OCI-LY7 (cell line): ENCODE data around the gene HAPLN1. TPM values are rescaled to one million over a fixed set of nuclear protein-coding genes. Genes with fewer than 3 reads are reported as not detected.

Experiments used
- BruUV-seq: library from RNA; stranded (reverse); fragments of 400-500 nt; replicated peaks from 2 replicates; lab custom pipeline; 2021; lab: Mats Ljungman, UMichigan
- CTCF ChIA-PET: fragments of 300-600 bp; sonication (Branson Sonifier 250); formaldehyde crosslinking; loops from one replicate; lab custom pipeline; 2022; ENCODE audit warnings: antibody characterized with exemption; ENCODE audit not compliant: unreplicated experiment; lab: Charles Lee
- POLR2A ChIA-PET: fragments of 300-600 bp; sonication (Branson Sonifier 250); formaldehyde crosslinking; loops from one replicate; lab custom pipeline; 2022; ENCODE audit warnings: antibody characterized with exemption; lab: Charles Lee
- DNase-seq: peaks from one replicate; pipeline ENCODE4 v3.0.0-alpha.2; 2015; ENCODE audit warnings: low spot score
- H2AFZ ChIP-seq: fragments of 200-600 bp; sonication (generic), shearing (Covaris generic); 2 replicates; pipeline ENCODE4 v1.6.1; 2014; ENCODE audit warnings: mild to moderate bottlenecking, antibody characterized with exemption, low read length, moderate library complexity
- H3K27ac ChIP-seq: fragments of 200-600 bp; sonication (generic); 2 replicates; pipeline ENCODE4 v1.5.1; 2014; ENCODE audit warnings: mixed run types, low read depth, mild to moderate bottlenecking, moderate library complexity, low read length, inconsistent platforms; ENCODE audit not compliant: poor library complexity, severe bottlenecking
- H3K36me3 ChIP-seq: fragments of 200-600 bp; sonication (generic); 2 replicates; pipeline ENCODE4 v1.6.1; 2014; ENCODE audit warnings: mild to moderate bottlenecking, antibody characterized with exemption, low read length, moderate library complexity, mixed read lengths; ENCODE audit not compliant: insufficient read depth
- H3K4me1 ChIP-seq: fragments of 200-600 bp; sonication (generic); 2 replicates; pipeline ENCODE4 v1.5.1; 2014; ENCODE audit warnings: mild to moderate bottlenecking, low read length; ENCODE audit not compliant: insufficient read depth, poor library complexity, severe bottlenecking
- H3K4me2 ChIP-seq: fragments of 200-600 bp; sonication (generic); 2 replicates; pipeline ENCODE4 v1.6.1; 2014; ENCODE audit warnings: mild to moderate bottlenecking, low read length
- H3K4me3 ChIP-seq: fragments of 200-600 bp; sonication (generic); 2 replicates; pipeline ENCODE4 v1.5.1; 2014; ENCODE audit warnings: mild to moderate bottlenecking, low read depth, low read length; ENCODE audit not compliant: poor library complexity, severe bottlenecking
- H3K79me2 ChIP-seq: fragments of 200-600 bp; sonication (generic); 2 replicates; pipeline ENCODE4 v1.6.1; 2016; ENCODE audit warnings: low read depth, mild to moderate bottlenecking, low read length, moderate library complexity, mixed read lengths; ENCODE audit not compliant: insufficient read depth
- H3K9me2 ChIP-seq: fragments of 200-600 bp; sonication (generic); 2 replicates; pipeline ENCODE4 v1.6.1; 2016; ENCODE audit warnings: mild to moderate bottlenecking, low read length, mixed read lengths; ENCODE audit not compliant: insufficient read depth
- H3K9me3 ChIP-seq: fragments of 200-600 bp; sonication (generic); 2 replicates; pipeline ENCODE4 v1.6.1; 2014; ENCODE audit warnings: mild to moderate bottlenecking, mixed run types, low read length, mixed read lengths
- H4K20me1 ChIP-seq: fragments of 200-600 bp; sonication (generic); 2 replicates; pipeline ENCODE4 v1.6.1; 2014; ENCODE audit warnings: mild to moderate bottlenecking, antibody characterized with exemption, low read length, moderate library complexity, mixed read lengths; ENCODE audit not compliant: insufficient read depth
- EZH2phosphoT487 ChIP-seq: fragments of 200-600 bp; sonication (generic); IDR thresholded peaks from 2 replicates; pipeline ENCODE4 v1.6.1; 2018; ENCODE audit warnings: low read depth, borderline replicate concordance, mild to moderate bottlenecking, mixed run types, antibody characterized with exemption, low read length, moderate library complexity, mixed read lengths
- intact Hi-C: fragments of 100-400 bp; cut with micrococcal nuclease; formaldehyde crosslinking; loops from one replicate; pipeline ENCODE4 v1.10.0; 2022; ENCODE audit not compliant: unreplicated experiment
- small RNA-seq: library from RNA; depleted of rRNA; stranded (forward); fragments of <200 nt; gene quantifications from one replicate; pipeline ENCODE3, GENCODE V24; 2014
- total RNA-seq, 2 experiments: library from RNA; depleted of rRNA in 1 of 2; stranded (reverse); fragments of >200 nt in 1 of 2; shearing (Covaris generic) in 1 of 2; gene quantifications; 2 replicates each; pipeline ENCODE4 v1.2.3, GENCODE V29; 2014 to 2022
- TF ChIP-seq, protein P1 (sequence below): fragments of 200-600 bp; sonication (generic); conservative IDR thresholded peaks from 2 replicates; pipeline ENCODE4 v1.5.1; 2014; ENCODE audit warnings: mild to moderate bottlenecking, antibody characterized with exemption, low read length, moderate library complexity, mixed read lengths

Gene HAPLN1
- total RNA-seq, 2 experiments from 2014 or later: not detected

DNA sequence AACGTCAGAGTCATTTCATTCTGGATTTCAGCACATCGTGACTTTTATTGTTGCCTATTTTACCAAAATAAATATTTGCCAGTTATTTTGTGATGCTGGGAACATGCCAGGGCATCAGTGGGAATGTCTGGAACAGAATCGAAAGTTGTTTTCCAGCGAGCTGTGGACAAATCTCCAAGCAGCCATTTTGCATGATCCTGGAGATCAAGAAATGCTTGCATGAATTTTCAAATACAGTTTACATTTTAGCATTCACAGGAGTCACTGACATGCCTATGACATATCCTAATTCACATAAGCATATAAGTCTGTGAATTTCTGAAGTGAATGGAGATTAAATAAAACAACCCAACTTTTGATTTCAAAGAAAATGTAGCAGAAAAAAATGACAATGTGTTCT is 129.7 kb downstream of the HAPLN1 start:
- H3K9me3 ChIP-seq: no peaks in the 10 kb centered on the region
- intact Hi-C loops: no loop called here
- H3K4me2 ChIP-seq: no peak overlapping the region
- H3K4me1 ChIP-seq: no peaks in the 10 kb centered on the region
- H3K9me2 ChIP-seq: no peaks in the 10 kb centered on the region
- ChIA-PET CTCF (no interaction called here), POLR2A (no interaction called here)
- no peaks in the 10 kb centered on the region for H3K36me3 ChIP-seq
- H3K79me2 ChIP-seq: no peaks in the 10 kb centered on the region
- H3K4me3 ChIP-seq: no peak overlapping the region
- no peak overlapping the region for H2AFZ ChIP-seq
- H4K20me1 ChIP-seq: no peaks in the 10 kb centered on the region
- H3K27ac ChIP-seq: no peak overlapping the region
- no peak for TF ChIP-seq EZH2phosphoT487
- TF ChIP-seq, protein P1, sequence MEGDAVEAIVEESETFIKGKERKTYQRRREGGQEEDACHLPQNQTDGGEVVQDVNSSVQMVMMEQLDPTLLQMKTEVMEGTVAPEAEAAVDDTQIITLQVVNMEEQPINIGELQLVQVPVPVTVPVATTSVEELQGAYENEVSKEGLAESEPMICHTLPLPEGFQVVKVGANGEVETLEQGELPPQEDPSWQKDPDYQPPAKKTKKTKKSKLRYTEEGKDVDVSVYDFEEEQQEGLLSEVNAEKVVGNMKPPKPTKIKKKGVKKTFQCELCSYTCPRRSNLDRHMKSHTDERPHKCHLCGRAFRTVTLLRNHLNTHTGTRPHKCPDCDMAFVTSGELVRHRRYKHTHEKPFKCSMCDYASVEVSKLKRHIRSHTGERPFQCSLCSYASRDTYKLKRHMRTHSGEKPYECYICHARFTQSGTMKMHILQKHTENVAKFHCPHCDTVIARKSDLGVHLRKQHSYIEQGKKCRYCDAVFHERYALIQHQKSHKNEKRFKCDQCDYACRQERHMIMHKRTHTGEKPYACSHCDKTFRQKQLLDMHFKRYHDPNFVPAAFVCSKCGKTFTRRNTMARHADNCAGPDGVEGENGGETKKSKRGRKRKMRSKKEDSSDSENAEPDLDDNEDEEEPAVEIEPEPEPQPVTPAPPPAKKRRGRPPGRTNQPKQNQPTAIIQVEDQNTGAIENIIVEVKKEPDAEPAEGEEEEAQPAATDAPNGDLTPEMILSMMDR: no peak
- no peak for DNase-seq
- BruUV-seq: no TSS peak

DNA sequence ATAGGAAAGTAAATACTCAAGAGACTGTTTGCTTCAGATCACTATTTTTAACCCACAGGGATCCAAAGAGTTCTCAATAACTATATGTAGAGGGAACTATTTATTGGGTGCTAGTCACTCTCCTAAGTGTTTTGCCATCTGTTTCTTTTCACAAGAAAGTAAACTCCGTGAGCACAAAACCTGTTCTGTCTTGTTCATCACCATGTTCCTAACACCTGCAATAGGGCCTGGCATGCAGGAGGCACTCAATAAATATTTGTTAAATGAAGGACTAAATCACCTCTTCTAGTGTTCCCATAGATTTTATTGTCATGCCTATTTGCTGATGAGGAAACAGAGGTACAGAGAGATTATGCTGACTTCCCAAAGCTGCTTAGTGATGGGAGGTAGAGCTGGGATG is 130.9 kb downstream of the HAPLN1 start:
- no peaks in the 10 kb centered on the region for H3K36me3 ChIP-seq
- ChIA-PET POLR2A (interaction anchor here (0.6 kb wide), 1 partner anchor 364 kb away, joined by 3 read pairs; no protein-coding TSS in a partner anchor), CTCF (no interaction called here)
- no peak overlapping the region for H3K27ac ChIP-seq
- no peaks in the 10 kb centered on the region for H3K79me2 ChIP-seq
- no peaks in the 10 kb centered on the region for H3K4me1 ChIP-seq
- no peak for DNase-seq
- no peak for TF ChIP-seq EZH2phosphoT487
- TF ChIP-seq, protein P1: no peak
- no peaks in the 10 kb centered on the region for H3K9me2 ChIP-seq
- intact Hi-C loops: no loop called here
- no peaks in the 10 kb centered on the region for H4K20me1 ChIP-seq
- H3K4me3 ChIP-seq: no peak overlapping the region
- H2AFZ ChIP-seq: no peak overlapping the region
- BruUV-seq: no TSS peak
- H3K9me3 ChIP-seq: no peaks in the 10 kb centered on the region
- no peak overlapping the region for H3K4me2 ChIP-seq

Small RNA genes lying within 50 kb of the gene (small RNA-seq; reads per million reads assigned to genes)
- gene RN7SKP295: not detected
- not detected for gene RNU6-620P

Other genes starting within 250 kb of the HAPLN1 start
- gene VCAN, start 249.1 kb downstream of the HAPLN1 start, total RNA-seq (2014; rRNA removed; shearing (Covaris generic)): under 0.01 TPM in 1 of 2 replicates, not detected in the other
- gene VCAN, start 249.1 kb downstream of the HAPLN1 start, total RNA-seq (2022): not detected in 2 replicates